NOMO-1 treated with dmso at 0.1 percent for 144 hours (cell line): ENCODE results near the gene FAM120B.
A peak's percentile ranks its signal among the peaks of the same experiment; 100 is the strongest.

ENCODE experiments used
- DNase-seq: peaks from one replicate; lab custom pipeline; 2025; ENCODE audit not compliant: unreplicated experiment; lab: John Stamatoyannopoulos, UW

The FAM120B gene

GRCh38 chr6:170272341-170273065, 34.1 kb upstream of the FAM120B start:
- no peak for DNase-seq

GRCh38 chr6:170273191-170273590, 33.4 kb upstream of the FAM120B start:
- DNase-seq, result no peak

- DNase-seq, result no peak
Measured at GRCh38 chr6:170273681-170274080, 32.9 kb upstream of the FAM120B start.

GRCh38 chr6:170274713-170275560, 31.6 kb upstream of the FAM120B start:
- no peak for DNase-seq

GRCh38 chr6:170276369-170277057, 30.0 kb upstream of the FAM120B start:
- no peak for DNase-seq

GRCh38 chr6:170277893-170278742, 28.4 kb upstream of the FAM120B start:
- DNase-seq, result no peak

GRCh38 chr6:170278743-170279094, 27.8 kb upstream of the FAM120B start:
- peak; percentile 44 for DNase-seq

- no peak for DNase-seq
Measured at GRCh38 chr6:170279426-170279825, 27.1 kb upstream of the FAM120B start.

GRCh38 chr6:170279977-170280688, 26.4 kb upstream of the FAM120B start:
- no peak for DNase-seq

- DNase-seq, result no peak
Measured at GRCh38 chr6:170280689-170281045, 25.9 kb upstream of the FAM120B start.

- DNase-seq, result no peak
Measured at GRCh38 chr6:170281331-170282292, 24.9 kb upstream of the FAM120B start.

- no peak for DNase-seq
Measured at GRCh38 chr6:170282512-170283158, 23.9 kb upstream of the FAM120B start.

- no peak for DNase-seq
Measured at GRCh38 chr6:170283212-170284081, 23.1 kb upstream of the FAM120B start.

- DNase-seq, result no peak
Measured at GRCh38 chr6:170284126-170284773, 22.3 kb upstream of the FAM120B start.

GRCh38 chr6:170284866-170285469, 21.6 kb upstream of the FAM120B start:
- no peak for DNase-seq

GRCh38 chr6:170285482-170285881, 21.1 kb upstream of the FAM120B start:
- DNase-seq, result no peak
